GM19438 (cell line): ENCODE data around the gene BROX.
"Not testable (repeated sequence)": the region's sequence is repeated elsewhere in the genome, so short reads cannot be mapped to it uniquely, and the experiment has no call there.

ENCODE experiments used
- ATAC-seq: cut with Tn5 transposase; IDR thresholded peaks from one replicate; pipeline ENCODE4 v1.9.1; 2021; ENCODE audit warnings: low read depth; ENCODE audit not compliant: unreplicated experiment

BROX gene

DNA sequence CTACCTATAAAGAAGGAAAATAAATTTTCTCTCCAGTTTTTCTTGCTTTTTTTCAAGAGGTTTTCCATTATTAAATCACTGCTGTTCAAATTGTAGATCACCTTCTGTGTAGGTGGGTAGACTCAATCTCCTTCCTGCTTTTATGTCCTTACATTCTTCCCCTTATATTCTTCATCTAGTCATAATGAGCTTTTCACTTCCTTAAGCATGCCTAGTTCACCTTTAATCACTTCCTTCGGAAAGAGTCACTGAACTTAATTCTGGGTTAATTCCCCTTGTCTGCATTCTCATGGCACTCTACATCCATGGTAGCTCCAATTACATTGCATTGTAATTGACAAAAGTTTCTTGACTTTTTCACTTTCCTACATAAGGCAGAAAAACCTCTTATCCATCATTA, 18.5 kb downstream of the BROX start:
- ATAC-seq, result no peak

DNA sequence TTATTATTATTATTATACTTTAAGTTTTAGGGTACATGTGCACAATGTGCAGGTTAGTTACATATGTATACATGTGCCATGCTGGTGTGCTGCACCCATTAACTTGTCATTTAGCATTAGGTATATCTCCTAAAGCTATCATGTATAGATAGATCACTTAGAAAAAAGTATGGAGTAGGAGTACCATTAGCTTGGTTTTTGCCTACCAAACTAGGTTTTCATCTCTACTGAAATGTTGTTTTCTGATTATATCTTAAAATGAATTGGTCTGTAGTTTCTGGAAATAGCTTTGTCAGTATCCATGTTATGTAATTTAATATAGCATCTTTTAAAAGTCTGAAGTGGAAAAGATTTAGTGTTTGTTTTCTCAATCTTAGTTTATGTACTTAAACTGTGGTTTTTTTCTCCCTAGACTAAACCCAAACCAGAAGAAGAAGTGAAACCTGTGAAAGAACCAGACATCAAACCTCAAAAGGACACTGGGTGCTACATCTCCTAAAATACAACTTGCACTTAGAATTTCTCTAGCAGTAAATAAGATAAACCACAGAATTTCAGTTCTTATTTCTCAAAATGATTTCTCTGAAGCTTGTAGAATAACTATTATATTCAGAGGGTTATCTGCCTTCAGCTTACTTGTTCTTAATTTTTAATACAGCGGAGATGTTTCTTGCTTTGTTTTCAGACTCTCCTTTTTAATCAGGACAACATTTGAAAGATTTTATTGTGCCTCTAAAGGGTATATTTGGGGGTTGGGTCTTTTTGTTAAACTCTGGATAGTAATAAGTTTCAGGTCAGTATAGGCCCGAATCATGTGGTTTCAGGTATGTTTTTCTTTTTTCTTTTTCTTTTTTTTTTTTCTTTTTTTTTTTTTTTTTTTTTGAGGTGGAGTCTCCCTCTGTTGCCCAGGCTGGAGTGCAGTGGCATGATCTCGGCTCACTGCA, 20.1 kb downstream of the BROX start:
- peak; percentile 97 for ATAC-seq

DNA sequence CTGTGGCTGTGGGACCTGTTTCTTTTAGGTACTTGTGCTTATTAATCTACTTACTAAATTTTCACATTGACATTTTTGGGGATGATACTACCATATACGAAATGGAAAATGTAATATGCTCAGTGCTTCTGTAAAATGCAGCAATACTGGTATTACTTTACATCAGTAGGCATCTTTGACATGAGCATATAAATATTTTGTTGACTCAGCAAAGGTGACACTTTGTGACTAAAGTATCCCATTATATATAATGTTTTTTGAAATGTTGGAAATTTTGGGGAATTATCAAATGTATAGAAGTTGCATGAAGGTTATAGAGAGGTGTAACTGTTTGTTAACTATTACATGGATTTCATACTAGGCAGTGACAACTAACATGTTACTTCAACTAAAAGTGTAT, 22.4 kb downstream of the BROX start:
- ATAC-seq, result no peak

DNA sequence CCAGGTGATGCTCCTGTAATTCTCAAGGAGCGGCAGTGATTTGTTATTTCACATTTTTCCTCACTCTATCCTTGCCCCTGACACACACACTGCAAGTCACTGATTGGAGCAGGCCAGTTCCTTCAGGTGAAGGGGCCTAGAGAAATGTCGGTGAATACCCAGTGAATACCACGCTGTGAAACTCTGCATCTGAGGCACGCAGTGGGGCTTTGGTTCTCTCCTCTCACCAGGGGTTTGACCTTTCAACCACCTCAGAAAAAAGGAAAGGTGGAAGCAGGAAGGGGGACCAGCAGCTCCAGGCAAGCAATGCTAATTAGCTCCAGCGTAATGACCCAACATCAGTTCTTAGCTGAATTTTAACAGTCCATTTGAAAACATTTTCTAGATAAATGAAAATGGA, 24.1 kb downstream of the BROX start:
- ATAC-seq, result no peak

DNA sequence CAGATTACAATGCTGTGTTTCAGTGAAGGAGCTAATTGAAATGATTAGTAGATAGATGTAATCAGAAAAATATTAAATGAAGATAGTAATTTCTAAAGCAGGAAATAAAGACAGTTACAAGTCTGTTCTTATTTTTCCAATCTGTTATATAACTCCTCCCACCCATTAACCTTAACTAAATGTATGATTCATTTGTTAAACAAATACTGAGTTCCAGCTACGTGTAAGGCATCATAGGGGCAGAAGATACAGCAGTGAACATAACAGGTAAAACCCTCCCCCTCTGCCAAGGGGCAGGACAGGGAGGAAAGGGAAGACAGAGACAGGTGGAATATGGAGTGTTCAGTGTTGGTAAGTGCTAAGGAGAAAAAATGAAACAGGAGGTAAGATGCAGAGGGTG, 24.6 kb downstream of the BROX start, which contains the start of gene FAM177B:
FAM177B (plus strand) TSS at position 231 of the 400 bp plus-strand sequence. CDS start 9,344 bp downstream, outside the sequence.
- no peak for ATAC-seq

DNA sequence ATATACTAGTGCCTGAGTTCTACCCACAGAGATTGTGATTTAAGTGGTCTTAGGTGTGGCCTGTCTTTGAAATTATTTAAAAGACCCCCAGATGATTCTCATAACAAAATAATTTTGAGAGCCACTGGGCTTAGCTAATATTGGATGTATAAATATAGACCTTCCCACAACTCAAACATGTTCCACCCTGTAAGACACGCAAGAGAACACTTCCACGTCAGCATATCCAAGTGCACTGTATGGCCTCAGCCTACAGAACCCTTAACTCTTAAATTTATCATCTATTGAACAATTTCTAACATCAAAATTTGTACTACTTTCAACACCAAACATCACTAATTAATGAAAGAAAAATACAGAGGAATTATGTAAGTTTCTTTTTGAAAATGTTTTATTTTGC, 27.1 kb downstream of the BROX start:
- ATAC-seq, result no peak

DNA sequence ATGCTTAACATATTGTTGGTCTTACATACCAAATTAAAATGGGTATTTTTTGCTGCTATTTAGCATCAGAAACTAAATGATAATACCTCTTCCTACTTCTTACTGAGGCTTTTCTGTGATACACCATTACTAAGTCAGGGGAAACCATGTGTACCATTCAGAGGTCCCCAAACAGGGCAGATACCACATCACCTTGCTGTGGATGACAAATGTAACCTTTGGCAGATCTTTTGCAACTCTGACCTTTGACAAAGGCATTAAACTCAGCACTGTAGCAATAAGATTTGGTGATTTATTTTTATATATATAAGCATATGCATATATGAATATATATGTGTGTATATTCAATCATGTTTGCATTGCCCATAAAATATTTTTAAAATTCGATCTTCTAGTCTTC, 27.6 kb downstream of the BROX start:
- no peak for ATAC-seq

DNA sequence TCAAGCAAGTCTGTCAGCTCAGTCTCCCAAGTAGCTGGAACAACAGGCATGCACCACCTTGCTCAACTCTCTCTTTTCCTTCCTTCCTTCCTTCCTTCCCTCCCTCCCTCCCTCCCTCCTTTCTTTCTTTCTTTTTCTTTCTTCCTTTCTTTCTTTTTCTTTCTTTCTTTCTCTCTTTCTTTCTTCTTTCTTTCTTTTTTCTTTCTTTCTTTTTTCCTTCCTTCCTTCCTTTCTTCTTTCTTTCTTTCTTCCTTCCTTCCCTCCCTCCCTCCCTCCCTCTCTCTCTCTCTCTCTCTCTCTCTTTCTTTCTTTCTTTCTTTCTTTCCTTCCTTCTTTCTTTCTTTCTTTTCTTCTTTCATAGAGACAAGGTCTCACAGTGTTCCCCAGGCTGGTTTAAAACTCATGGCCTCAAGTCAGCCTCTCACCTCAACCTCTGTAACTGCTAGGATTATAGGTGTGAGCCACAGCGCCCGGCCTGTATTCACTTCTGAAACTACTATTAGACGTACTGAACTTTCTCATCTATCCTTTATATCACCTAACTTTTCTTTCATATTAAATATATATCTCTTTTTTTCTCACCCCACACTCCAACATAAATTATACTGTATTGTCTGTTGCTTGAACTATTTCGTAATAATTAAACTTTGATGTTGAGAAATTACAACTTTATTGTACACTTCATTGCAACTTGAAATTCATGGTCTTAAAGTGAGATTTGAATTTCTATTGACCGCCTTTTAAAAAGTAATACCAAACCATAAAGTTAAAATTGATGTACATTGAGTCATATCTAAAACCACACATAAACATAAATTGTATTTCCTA, 29.5 kb downstream of the BROX start:
- not testable (repeated sequence) for ATAC-seq

DNA sequence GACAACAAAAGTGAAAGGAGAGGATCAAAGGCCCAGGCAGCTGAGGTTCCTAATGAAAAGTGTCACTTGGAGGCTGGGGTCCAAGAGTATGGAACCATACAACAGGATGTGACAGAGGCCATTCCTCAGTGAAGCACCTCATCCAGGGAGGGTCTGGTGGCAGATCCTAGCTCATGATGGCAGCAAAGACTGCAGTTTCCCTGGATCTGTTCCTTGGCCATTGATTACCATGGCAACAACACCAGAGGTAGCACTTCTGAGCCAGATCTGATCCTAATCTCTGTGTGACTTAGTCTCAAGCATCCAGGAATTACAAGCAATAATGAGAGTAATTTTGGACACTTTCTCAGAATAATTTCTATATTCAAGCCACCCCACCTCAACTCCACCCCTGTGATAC, 37.6 kb downstream of the BROX start:
- ATAC-seq, result no peak

DNA sequence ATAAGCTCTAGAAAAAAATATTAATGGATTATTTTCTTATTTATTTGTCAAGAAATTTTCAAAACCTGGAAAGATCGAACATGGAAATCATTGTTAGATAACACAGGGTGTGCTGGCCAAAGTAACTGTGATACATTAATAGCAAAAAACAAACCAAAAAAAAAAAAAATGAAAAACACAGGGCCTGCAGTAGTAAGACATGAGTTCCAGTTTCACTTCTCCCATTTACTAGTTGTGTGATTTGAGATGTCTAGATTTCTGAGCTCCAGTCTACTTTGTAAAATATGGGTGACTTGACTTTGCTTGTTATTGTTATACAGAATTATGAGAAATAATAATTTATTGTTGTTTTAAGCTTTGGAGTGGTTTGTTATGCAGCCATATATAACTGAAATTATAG, 38.3 kb downstream of the BROX start:
- ATAC-seq, result peak; percentile 79

DNA sequence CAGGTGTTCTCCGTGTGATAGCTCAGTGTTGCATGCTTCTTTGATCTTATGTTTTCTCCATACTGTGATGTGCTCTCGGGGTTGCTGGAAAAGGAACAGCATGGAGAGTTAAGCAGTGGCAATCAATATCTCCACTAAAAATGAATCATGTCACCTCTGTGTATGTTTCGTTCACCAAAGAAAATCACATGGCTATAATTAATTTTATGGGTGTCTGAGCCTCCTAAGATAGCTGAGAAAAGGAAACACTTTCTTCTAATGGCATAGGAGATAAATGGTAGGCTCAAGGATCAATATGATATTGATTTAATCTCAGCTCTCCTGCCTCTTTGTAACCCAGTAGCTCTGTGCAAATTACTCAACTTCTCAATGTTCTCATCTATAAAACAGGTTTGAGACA, 38.9 kb downstream of the BROX start:
- ATAC-seq, result no peak

DNA sequence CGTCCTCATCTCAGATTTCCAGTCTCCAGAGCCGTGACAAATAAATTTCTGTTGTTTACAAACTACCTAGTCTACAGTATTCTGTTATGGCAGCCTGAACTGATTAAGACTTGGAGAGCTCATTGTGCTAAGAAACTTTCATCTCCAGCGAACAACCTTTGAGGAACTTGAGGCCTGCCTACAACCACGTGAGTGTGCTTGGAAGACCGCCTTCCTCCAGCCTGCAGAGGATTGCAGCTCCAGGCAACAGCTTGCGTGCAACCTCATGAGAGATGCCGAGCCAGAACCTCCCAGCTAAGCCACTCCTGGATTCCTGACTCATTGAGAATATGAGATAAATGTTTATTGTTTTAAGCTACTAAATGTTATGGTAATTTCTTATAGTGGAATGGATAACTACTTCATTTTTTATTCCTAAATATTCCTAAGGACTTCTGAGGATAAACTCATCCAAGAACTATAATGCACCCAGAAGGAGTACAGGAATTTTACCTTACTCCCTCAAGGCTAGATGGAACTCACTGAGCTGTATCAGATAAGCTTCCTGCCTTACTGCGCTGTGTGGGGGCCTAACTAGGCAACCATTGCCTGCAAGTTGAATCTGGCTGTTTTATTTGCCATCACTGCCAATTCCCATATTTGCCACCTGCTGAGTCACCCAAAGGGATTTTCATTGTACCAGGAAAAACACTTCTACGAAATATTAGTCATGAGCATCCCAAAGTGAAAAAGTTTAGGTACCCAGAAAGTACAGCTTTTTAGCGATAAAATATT, 42.2 kb downstream of the BROX start:
- ATAC-seq, result no peak

DNA sequence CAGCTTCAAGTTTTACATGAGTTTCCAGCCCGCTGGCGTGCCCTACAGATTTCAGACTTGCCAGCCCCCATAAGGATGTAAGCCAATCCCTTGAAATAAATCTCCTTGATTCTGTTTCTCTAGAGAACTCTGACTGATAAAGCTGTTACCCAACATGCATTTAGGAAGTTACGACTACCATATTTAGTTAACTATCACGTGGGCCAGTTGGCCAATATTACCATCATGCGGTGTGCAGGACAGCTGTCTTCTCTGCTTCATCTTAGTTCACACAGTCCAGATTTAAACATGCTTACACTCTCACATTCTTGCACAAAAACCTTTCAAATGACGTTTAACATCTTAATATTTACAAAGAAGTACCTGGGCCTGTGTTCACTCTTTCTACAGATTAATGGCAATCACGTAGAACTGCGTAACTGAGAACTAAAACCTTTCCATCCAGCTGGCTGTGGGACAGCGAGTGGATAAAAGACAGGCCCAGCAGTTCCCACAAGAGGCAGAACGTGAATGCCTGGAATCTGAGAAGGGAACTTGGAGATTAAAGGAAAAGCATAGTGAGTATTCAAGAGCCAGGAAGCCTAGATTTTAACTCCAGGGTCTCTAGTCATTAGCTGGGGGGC, 45.4 kb downstream of the BROX start:
- ATAC-seq, result no peak

DNA sequence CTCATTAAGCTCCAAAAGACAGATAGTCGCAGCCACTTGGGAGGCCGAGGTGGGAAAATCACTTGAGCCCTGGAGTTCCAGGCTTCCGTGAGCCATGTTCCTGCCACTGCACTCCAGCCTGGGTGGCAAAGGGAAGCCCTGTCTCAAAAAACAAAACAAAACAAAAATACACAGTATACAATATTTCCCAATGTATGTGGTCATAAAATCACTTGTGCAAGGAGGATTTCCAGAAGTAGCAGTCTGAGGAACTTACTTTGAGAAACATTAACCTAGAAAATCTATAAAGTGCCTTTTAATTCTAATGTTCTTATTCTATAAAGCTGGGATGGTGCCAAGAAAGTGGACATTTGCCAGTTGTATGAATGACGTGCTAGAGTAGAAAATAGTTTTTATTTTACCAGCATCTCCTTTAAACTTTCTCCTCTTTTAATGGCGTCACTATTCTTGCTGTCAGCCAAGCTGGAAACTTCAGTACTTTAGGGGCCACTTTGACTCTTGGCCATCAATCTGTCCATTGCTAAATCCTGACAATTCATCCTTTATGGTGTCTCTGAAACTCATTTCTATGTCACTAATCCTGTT, 47.2 kb downstream of the BROX start:
- no peak for ATAC-seq

DNA sequence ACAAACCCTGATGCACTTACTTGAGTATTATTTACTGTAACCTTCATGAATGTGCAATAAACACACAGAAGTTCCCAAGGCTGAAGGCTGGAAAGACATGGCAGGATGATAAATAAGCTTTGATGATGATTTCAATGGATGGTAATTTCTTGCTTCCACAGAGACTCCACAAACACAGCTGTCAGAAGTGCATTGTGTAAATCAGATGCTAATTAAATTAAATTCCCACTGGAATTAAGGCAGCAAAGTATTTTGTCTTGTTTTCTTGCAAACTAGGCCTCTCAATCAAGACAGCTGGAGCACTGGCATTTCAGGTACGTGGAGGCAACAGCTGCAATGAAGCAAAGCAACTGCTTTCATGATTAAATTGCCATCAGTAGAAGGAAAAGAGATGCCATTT, 48.7 kb downstream of the BROX start:
- ATAC-seq, result no peak

DNA sequence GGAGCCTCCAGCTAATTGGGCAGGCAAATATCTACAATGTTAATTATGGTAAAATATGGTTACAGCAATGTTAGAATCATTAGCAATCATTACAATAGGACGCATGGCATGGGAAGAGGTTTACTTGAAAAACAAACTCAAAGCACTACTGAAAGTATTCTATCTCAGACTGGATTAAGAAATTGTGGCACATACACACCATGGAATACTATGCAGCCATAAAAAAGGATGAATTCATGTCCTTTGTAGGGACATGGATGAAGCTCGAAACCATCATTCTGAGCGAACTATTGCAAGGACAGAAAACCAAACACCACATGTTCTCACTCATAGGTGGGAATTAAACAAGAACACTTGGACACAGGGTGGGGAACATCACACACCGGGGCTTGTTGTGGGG, 49.8 kb downstream of the BROX start:
- ATAC-seq, result not testable (repeated sequence)

DNA sequence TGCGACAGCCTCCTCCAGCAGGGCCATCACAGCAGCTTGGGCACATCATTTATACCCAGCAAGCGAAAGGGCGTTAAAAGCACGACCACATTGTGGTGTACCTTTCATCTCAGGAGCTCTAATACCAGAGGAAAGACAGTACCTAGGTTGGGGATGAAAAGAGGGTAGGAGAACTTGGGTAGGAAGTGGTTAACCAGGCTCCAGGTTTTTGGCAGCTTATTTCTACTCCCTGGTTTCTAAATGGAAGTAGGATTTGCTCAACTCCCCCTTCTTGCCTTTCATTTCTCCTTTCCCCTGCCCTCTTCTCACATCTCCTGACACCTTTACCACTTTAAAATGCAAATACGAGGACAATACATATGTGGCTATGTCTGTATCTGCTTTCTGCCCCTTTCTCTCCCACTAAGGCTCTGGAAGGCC, 54.8 kb downstream of the BROX start:
- ATAC-seq, result no peak

DNA sequence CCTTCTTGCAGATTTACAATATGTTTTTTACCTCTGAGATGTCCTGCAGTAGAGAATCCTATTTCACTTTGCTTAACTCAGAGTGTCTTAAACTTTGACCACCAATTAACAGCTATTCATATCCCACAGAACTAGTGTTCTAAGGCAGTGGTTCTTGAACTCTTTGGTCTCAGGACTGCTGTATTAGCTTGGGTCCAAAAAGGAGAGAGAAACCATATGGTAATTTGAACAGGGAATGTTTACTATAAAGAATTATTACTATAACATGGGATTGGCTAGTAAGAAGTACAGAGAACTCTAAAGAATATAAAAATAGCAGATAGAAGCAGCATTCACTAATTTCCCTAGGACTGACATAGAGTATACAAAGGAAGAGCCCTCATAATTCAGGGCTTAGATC, 56.2 kb downstream of the BROX start:
- ATAC-seq, result no peak

DNA sequence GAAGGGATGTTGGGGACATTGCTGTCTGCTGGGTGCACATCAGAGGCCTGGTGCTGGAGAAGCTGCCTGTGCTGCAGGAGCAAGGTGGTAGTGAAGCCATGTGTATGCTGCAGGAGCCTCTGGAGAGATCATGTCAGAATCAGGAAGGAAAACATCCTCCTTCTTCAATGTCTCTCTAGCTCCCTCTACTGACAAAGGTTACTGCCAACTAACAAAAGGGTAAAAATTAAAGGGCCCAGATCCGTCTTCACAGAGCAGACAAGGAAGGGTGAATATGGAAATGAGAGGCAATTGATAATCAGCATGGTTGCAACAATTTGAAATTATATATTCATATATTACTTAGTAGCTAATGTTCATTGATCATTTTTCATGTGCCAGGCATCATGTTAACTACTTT, 56.8 kb downstream of the BROX start:
- ATAC-seq, result no peak
